ENCODE results near the gene OSTF1.

OSTF1 gene

DNA sequence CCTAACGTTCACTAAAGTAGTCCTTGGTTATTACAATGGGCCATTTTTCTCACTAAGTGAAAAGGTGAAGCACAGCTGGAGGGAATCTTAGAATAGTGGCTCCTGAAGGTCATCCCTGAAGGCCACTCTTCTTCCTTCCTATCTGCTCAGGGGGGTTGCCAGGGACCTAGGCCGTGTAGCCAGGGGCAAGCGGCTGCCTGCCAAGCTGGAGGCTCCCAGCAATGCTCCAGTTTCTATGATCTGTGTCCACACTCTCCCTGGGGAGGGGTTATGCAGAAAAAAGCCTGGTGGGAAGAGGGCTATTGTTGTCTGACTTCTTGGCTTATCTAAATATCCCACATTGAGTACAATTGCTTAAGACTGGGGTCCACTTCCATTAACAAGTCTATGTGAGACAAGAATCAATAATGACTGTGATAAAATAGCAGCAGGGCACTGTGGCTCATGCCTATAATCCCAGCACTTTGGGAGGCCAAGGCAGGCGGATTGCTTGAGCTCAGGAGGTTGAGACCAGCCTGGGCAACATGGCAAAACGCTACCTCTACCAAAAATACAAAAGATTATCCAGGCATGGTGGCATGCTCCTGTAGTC is 4.1 kb upstream of the OSTF1 start:
- no peak for DNase-seq (ENCODE audit: low read depth in 4 of 4, low spot score in 1 of 4)

DNA sequence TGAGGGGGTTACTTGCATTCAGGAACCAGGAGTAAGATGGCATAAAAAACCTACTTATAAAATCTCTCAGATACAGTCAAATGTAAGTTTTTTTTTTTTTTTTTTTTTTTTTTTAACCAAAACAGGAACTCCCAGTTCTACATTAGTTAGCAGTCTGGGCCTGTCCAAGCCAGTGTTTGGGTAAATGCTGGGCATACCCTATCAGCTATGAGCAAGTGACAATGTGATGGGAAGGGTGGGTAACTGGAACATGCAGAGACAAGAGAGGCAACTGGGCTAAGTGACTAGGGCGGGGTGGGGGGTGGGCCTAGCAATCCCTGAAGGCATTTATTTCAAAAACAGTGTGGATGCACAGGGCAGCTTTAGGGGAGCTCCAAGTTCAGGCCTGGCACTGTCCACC is 2.7 kb upstream of the OSTF1 start:
- DNase-seq (ENCODE audit: low read depth in 4 of 4, low spot score in 1 of 4), result no peak

DNA sequence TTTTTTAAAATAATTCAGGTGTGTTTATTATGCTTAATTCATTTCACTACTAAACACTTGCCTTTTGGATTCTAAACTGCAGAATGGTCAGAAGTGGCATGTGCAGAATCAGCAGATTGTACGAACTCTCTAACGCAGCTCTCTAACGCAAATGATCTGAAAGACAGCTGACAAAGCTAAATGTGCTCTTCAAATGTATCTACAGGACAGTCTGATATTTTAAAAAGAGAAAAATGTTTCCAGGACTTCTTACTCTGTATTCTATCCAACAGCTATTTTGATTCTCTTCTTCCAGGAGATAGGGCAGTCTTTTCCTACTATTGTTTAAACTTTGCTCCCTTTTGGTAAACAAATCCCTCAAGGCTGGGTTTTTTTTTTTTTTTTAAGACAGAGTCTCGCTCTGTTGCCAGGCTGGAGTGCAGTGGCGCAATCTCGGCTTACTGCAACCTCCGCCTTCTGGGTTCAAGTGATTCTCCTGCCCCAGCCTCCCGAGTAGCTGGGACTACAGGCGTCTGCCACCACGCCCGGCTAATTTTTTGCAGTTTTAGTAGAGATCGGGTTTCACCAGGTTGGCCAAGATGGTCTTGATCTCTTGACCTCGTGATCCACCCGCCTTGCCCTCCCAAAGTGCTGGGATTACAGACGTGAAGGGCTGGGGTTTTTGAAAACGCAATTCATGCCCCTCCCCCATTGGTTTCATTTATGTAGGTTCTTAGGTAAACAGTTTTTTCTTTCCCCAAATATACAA is 1.6 kb upstream of the OSTF1 start:
- no peak for DNase-seq (ENCODE audit: low read depth in 4 of 4, low spot score in 1 of 4)

DNA sequence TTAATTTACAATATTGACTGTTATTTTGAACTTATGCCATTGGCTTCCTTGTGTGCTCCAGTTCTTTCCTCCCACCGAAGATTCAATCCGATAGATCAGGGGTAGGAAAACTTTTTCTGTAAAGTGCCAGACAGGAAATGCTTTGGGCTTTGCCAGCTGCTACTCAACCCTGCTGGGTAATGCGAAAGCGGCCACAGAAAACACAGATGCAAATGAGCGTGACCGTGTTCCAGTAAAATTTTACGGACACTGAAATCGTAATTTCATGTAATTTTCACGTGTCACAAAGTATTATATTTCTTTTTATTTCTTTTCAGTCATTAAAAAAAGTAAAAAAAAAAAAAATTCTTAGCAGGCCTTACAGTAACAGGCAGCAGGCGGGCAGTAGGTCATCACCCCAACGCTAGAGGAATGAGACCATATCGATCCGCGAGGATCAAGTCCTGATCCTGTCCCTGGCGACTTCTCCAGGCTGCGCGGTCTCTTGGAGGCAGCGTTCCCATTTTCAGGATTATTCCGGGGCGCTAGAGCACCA is 958 bp upstream of the OSTF1 start:
- peak in 1 of 4 experiments; percentile 16 for DNase-seq (ENCODE audit: low read depth in 4 of 4, low spot score in 1 of 4)

DNA sequence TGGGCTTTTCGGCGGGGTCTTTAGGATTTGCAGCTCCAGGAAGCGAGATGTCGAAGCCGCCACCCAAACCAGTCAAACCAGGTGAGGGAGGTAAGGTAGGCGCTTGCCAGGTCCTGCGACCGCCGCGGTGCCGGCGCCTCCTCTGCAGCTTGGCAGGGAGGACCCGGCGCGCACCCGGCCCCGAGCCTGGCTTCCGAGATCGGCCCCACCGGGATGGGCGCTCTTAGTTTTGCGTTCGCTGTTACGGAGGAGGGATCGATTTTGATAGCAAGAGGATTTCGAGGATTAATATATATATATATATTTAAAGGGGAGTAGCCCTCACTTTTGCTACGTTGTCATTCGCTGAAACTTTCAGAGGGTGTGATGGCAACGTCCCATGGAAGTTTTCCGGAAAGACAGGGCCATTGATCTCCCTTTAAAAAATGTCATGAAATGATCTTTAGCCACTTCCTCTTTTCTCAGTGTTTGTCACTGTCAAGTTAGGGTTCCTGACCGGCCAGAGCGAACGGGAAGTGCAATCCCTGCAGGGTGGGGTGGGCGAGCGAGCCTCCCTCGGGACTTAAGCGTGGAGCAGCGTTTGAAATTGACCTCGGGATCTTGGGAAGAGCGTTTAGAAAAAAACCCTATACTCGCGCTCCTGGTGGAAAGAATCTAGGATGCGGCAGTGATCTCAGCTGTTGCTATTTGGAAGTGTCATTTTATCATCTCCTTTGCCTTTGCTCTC is 495 bp downstream of the OSTF1 start:
- no peak for DNase-seq (ENCODE audit: low read depth in 4 of 4, low spot score in 1 of 4)

DNA sequence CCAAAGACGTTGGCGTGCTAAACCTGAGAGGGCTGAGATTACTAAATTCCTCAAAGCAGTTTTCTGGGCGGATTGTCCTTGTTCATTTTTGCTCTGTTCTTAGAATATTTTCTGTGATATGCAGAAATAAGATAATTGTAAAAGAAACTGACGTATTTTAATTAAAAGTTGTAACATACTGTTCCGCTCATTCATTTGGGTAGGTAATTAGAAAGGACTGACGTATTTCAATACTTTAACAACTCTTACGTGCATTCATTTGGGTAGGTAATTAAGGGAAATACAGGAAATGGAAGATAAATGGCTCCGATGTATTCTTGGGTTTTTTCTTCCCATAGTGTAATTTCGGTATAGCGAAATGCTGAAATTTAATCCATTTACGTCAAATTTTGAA is 1.1 kb downstream of the OSTF1 start:
- DNase-seq (ENCODE audit: low read depth in 4 of 4, low spot score in 1 of 4), result no peak

DNA sequence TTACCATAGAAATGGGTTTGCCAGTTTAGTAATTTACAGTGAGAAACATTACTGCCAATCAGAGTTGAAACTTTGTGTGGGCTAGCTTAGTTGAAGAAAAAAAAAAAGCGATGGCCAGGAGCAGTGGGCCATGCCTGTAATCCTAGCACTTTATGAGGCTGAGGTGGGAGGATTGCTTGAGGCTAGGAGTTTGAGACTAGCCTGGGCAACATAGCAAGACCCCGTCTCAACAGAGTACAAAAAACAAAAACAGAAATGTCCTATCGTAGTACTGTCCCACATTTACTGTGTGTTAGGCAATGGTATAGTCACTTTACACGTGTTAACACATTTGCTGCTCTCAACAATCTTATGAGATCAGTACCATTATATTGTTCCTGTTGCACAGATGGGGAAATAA is 2.3 kb downstream of the OSTF1 start:
- no peak for DNase-seq (ENCODE audit: low read depth in 4 of 4, low spot score in 1 of 4)

DNA sequence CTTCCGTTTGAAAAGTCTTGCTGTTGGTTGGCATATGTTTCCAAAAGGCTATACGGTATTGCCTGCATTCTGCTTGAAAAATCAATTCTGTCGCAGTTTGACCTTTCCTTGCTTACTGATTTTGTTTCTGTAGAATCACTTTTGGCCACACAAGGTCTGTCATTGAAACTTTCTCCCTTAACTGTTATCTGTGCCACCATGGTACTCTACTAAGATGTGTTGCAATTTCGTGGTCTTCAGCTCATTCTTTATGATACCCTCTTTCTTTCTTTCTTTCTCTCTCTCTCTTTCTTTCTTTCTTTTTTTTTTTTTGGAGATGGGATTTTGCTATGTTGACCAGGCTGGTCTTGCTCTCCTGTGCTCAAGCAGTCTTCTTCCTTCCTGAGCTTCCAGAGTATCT is 4.5 kb downstream of the OSTF1 start:
- DNase-seq (ENCODE audit: low read depth in 4 of 4, low spot score in 1 of 4), result no peak

DNA sequence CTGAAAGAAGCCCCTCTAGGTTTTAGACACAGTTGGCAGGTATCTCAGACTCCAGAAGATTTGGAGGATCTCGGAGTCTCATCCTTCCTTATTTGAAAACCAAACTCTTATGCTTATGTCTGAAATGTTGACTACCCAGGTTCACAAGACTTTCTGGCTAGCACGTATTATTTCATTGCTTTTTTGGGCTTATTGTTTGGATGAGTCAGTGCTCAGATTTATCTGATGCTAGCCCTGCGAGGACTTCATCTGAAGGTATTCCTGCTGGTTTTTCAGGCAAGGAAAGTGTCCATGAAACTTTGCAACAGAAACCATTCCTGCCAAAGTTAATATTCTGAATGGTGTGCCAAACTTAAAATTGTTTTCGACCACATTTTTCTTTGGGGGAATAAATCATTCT is 8.5 kb downstream of the OSTF1 start:
- DNase-seq (ENCODE audit: low read depth in 4 of 4, low spot score in 1 of 4), result no peak

DNA sequence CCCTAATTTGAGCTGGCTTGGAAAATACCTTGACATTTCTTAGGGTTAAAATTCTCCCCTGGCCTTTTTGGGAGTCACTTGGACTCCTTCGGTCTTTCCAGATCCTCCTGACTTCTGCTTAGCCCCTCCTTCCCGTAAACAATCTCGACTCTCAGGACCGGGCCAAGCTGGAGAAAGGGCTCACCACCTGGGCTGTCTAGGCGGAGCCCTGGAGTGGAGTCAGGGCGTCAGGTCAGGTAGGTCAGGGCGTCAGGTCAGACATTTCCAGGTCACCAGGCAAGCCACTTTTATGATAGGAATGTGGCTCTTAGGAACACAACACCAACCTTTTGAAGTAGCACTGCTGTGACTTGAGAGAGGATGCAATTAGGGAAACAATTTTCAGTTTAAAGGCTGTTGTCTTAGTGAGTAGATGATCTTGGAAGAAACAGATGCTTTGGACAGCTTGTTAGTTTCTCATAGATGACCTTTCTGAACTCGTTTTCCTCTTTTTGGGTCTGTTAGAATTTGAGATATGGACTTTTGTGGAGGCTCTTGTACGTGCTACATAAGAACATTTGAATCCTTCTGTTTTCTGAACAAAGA is 12.8 kb downstream of the OSTF1 start:
- DNase-seq (ENCODE audit: low read depth in 4 of 4, low spot score in 1 of 4), result no peak

DNA sequence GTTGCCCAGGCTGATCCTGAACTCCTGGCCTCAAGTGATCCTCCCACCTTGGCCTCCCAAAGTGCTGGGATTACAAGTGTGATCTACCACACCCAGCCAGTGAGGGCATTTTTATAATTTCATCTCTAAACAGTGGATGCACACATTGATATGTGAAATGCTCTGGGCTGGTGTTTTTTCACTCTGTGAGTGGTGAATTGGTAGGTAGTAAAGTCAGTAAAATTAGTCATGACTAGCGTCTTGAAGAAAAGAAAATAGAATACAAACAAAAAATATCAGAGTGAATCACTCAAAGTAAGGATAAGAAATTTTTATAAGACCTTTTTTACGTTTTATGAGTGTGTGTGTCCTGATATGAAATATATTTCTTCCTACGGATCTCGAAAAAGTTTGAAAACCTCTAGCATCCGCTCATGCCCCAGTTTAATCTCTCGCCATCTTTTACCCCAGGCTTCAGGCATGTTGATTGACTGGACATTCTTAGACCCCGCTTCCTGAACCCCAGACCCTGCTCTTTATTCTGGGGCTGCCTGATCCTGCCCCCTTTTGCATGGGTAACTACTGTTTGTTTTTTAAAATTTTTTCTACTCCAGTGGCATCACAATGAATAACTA is 14.0 kb downstream of the OSTF1 start:
- DNase-seq (ENCODE audit: low read depth in 4 of 4, low spot score in 1 of 4), result no peak

DNA sequence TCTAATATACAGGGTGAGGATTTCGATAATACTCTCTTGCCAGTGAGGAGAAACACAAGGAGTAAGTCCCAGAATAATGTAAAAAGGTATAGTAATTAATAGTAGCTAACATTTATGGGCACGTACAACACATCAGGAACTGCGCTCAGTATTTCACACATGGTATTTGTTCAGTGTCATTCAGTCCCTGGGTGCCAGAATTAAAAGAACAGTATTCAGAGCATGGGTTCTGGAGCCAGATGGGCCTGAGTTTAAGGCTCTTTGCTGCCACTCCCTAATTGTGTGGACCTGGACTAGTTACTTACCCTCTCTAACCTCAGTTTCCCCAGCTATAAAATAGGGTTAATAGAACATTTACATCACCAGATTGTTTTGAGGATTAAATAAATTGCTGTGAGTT is 16.3 kb downstream of the OSTF1 start:
- no peak for DNase-seq (ENCODE audit: low read depth in 4 of 4, low spot score in 1 of 4)

DNA sequence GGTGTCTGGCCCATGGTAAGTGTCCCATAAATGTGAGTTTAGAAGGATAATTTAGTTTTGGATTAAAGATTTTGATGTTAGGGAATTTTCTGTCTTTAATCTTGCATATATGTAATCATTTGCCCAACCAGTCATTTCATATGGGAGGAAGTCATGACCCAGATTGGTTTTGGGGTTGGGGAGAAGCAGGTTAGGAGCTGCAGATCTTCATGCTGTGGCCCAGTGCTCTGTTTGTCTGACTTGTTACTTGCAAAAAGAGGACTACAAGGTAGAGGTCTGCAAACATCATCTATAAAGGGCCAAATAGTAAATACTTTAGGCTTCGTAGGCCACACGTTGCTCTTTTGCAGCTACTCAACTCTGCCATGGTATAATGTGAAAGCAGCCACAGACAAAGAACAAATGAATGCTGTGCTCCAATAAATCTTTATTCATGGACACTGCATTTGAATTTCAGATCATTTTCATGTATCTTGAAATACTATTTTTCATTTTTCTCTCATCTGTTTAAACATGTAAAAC is 16.8 kb downstream of the OSTF1 start:
- DNase-seq (ENCODE audit: low read depth in 4 of 4, low spot score in 1 of 4), result no peak

DNA sequence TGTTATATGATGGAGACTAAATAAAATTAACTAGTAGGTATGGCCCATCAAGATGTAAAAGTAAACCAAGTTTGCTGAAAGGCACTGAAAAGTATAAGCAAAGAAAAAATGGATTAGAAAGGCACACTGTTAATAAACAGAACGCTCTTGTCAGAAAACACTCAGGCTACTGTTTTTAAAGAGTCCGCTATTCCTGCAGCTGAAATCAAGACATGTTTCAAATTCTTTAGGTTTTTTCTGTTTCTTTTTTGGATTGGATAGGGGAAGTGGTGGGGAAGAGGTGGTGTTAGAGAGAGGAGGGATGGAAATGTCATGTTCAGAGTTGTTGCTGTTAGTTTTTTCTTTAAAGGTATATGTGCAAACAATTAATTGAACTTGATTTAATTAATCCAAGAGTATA is 17.5 kb downstream of the OSTF1 start:
- DNase-seq (ENCODE audit: low read depth in 4 of 4, low spot score in 1 of 4), result no peak

DNA sequence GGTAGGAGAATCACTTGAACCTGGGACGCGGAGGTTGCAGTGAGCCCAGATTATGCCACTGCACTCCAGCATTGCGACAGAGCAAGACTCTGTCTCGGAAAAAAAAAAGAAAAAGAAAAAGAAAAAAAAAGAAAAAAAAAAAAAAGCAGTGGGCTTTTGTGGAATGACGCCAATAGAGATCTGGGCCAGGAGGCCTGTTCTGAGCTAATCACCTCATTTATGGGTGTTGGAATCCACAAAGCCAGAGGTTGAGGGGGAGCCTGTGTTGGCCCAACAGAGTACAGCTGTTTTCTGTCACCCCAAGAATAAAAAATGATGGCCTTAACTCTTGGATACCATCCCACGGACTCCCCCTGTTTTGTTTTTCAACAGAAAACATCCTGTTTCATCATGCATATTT is 18.5 kb downstream of the OSTF1 start:
- no peak for DNase-seq (ENCODE audit: low read depth in 4 of 4, low spot score in 1 of 4)

DNA sequence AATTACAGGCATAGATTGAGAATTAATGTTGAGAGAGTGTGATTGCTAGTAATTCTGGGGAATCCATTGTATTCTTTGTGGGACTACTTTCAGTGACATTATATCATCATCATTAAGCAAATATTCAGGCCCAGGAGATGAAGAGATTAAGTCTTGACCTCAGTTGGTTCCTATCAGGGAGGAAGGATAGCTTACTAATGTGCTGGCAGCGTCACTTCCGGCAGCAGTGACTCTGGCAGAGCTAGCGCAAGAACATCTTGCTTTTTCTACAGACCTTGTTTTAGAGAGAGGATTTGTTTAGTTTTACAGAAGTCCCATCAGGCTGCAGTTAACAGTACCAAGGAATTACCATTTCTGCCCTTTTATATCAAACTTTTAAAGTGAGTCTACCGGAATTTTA is 20.3 kb downstream of the OSTF1 start:
- no peak for DNase-seq (ENCODE audit: low read depth in 4 of 4, low spot score in 1 of 4)

DNA sequence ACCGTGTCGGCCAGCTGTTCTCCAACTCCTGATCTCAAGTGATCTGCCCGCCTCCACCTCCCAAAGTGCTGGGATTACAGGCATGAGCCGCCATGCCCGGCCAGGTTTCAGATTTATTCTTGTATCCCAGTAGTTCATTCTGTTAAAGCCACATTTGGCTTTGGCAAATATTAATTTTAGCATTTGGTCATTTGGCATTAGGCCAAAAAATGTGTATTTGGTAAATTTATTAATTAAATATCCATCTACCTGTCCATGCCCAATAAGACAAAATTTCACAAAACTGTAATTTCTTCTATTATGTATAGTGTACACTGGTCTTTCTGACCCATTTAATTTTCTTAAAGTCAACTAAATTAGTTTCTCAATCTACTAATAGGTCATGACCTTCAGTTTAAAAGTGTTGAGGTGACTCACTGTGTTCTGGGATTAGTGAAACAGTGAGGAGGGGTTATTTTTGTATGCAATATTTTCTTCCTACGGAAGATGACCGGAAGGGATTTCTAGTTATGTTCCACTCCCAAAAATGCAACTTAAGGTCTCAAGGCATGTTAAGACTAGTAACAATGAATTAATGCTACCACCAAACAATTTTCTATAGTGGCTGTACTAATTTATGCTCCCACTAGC is 21.0 kb downstream of the OSTF1 start:
- DNase-seq (ENCODE audit: low read depth in 4 of 4, low spot score in 1 of 4), result no peak

DNA sequence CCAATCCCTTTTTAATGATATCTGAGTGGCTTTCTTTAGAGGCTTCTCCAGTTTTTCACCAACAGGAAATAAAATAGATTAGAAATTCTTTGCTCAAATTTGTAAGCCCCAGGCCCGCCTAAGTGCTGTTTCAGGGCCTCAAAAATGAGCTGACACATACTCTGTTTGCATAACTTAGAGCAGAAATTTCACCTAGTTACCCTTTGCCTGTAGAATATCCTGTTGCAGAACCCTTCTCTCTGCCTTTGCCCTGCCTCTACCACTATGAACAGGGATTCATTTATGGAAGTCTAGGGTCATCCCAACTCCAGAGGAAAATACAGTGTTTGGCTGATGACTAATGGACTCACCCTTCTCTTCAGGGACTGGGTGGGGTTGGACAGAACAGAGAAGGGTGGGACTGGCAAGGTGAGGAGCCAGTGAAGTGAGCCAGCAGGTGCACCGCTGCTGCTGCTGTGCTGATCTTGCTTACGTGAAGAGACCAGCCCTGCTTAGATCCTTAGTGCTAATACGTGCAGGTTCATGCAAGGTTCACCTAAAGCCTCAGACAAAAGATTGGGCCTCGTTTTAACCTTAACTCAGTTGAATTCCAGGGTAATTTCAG is 22.8 kb downstream of the OSTF1 start:
- DNase-seq (ENCODE audit: low read depth in 4 of 4, low spot score in 1 of 4), result no peak

DNA sequence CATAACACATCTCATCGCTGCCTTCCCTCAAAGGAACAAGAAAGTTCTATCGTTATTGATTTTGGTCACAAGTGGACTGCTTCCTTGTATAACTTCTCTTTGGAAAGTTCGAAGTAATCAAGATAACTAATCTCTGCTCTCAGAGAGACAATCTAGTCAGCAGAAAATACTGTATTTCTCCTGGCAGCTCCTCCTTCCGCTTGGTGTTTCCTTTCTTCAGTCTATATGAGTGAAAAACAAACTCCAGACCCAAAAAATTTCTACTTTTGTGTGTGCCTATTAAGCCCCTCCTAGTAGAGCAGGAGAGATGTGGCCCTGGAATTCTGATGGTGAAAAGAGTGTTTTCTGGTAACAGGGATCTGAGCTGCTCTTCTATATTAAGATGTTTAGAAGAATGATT is 24.5 kb downstream of the OSTF1 start:
- DNase-seq (ENCODE audit: low read depth in 4 of 4, low spot score in 1 of 4), result no peak

DNA sequence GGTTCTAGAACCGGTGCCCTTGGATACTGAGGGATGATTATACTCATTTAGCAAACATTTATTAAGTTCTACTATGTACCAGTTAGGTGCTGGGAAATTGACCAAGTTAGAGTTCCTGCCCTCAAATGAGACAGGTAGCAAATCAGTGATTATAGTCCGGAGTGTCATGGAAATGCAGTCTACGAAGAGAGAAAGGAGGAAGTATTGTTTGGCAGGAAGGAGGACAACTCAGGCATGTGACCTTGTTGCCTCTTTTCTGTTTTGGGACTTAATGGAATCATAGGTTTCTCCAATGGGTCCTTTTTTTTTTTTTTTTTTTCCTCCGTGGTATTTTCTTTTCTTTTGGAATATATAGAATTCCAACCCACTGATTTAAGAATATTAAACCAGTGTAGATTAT is 28.0 kb downstream of the OSTF1 start:
- no peak for DNase-seq (ENCODE audit: low read depth in 4 of 4, low spot score in 1 of 4)
